Naive thymus-derived CD4-positive, alpha-beta T cell (primary cell): ENCODE measurements around the gene SLC39A5. TPM values are rescaled to one million over a fixed set of nuclear protein-coding genes. Genes with fewer than 3 reads are reported as not detected.

Experiments used
- ATAC-seq: fragments of 150-1000 bp; cut with Tn5 transposase; 2 replicates; pipeline ENCODE4 v1.10.0; 2021; ENCODE audit warnings: mild to moderate bottlenecking, moderate library complexity
- CTCF ChIA-PET: fragments of 350-600 bp; sonication (Branson Sonifier 250); formaldehyde crosslinking; loops from one replicate; lab custom pipeline; 2021; ENCODE audit warnings: antibody characterized with exemption; lab: Charles Lee
- POLR2A ChIA-PET: fragments of 350-600 bp; sonication (Branson Sonifier 250); formaldehyde crosslinking; loops from one replicate; lab custom pipeline; 2021; ENCODE audit warnings: antibody characterized with exemption, inconsistent platforms; lab: Charles Lee
- DNase-seq, 9 donors: peaks; one replicate each; pipeline versions ENCODE4 v3.0.0 to v3.0.0-alpha.2; 2020 to 2022; ENCODE audit warnings: mixed read lengths in 1 of 9
- H3K27ac ChIP-seq: one replicate; pipeline ENCODE4 v1.7.0; 2013; ENCODE audit warnings: mild to moderate bottlenecking, low read depth, low read length, moderate library complexity
- H3K27me3 ChIP-seq, 2 donors: one replicate each; pipeline ENCODE4 v1.7.0; 2013; ENCODE audit warnings: low read length in 2 of 2, mild to moderate bottlenecking in 2 of 2, moderate library complexity in 2 of 2; ENCODE audit not compliant: control insufficient read depth in 2 of 2, insufficient read depth in 2 of 2
- H3K36me3 ChIP-seq, 3 experiments: 1 replicate in 2 of 3; 2 replicates in 1 of 3; pipeline ENCODE4 v1.7.0; 2013; ENCODE audit warnings: low read length in 3 of 3, mild to moderate bottlenecking in 3 of 3, moderate library complexity in 1 of 3; ENCODE audit not compliant: insufficient read depth in 3 of 3, control insufficient read depth in 2 of 3
- H3K4me1 ChIP-seq, 2 donors: one replicate each; pipeline ENCODE4 v1.7.0; 2013; ENCODE audit warnings: low read length in 2 of 2, mild to moderate bottlenecking in 2 of 2, moderate library complexity in 1 of 2; ENCODE audit not compliant: control insufficient read depth in 2 of 2, insufficient read depth in 2 of 2
- H3K4me3 ChIP-seq: 2 replicates; pipeline ENCODE4 v1.7.0; 2013; ENCODE audit warnings: mild to moderate bottlenecking, low read length
- H3K9me3 ChIP-seq, 3 experiments: 1 replicate in 2 of 3; 2 replicates in 1 of 3; pipeline ENCODE4 v1.7.0; 2013; ENCODE audit warnings: low read length in 3 of 3; ENCODE audit not compliant: control insufficient read depth in 2 of 3
- H3K27ac Mint-ChIP-seq, 9 donors: one replicate each; pipeline ENCODE4 v1.8.0; 2020 to 2022; ENCODE audit warnings: mixed read lengths in 9 of 9, mild to moderate bottlenecking in 8 of 9, moderate library complexity in 5 of 9, inconsistent platforms in 2 of 9
- H3K27me3 Mint-ChIP-seq, 5 donors: one replicate each; pipeline ENCODE4 v1.8.0; 2021 to 2022; ENCODE audit warnings: mixed read lengths in 5 of 5, mild to moderate bottlenecking in 1 of 5
- H3K36me3 Mint-ChIP-seq, 5 donors: one replicate each; pipeline ENCODE4 v1.8.0; 2020 to 2022; ENCODE audit warnings: mixed read lengths in 5 of 5, mild to moderate bottlenecking in 3 of 5, inconsistent platforms in 1 of 5
- H3K4me1 Mint-ChIP-seq, 7 donors: one replicate each; pipeline ENCODE4 v1.8.0; 2020 to 2022; ENCODE audit warnings: mixed read lengths in 7 of 7, mild to moderate bottlenecking in 3 of 7, inconsistent platforms in 1 of 7
- H3K4me3 Mint-ChIP-seq, 10 donors: one replicate each; pipeline ENCODE4 v1.8.0; 2020 to 2022; ENCODE audit warnings: mild to moderate bottlenecking in 10 of 10, mixed read lengths in 10 of 10, moderate library complexity in 6 of 10, inconsistent platforms in 2 of 10
- H3K9me3 Mint-ChIP-seq, 11 donors: one replicate each; pipeline ENCODE4 v1.8.0; 2020 to 2022; ENCODE audit warnings: mixed read lengths in 11 of 11, mild to moderate bottlenecking in 4 of 11, inconsistent platforms in 1 of 11, moderate library complexity in 1 of 11
- intact Hi-C, 2 donors: fragments of 100-400 bp; cut with micrococcal nuclease; formaldehyde crosslinking; loops; one replicate each; pipeline ENCODE4 v1.15.1; 2023
- polyA plus RNA-seq, 2 donors: library from polyadenylated mRNA; unstranded; fragments of 300-500 nt; fragmentation: Illumina TruSeq; gene quantifications; one replicate each; pipeline ENCODE4 v1.2.3, GENCODE V29; 2021
- total RNA-seq, 6 experiments: library from RNA in 5 of 6; stranded (reverse) in 5 of 6; gene quantifications; 1 replicate in 5 of 6; 2 replicates in 1 of 6; pipeline ENCODE4 v1.2.3 and lab custom pipeline; 2021 to 2026

SLC39A5 gene
- total and polyA plus RNA-seq, 7 experiments from 2014 or later: 0.43 to 1.2 (median 0.77) TPM; not detected in 4

GRCh38 chr12:56189099-56189917 lies 40.5 kb upstream of the SLC39A5 start, which contains the start of gene SMARCC2:
TSS of gene SMARCC2 (minus strand) at chr12:56189483. CDS start at chr12:56189461, 22 bp downstream.
- peaks cover 37 to 55% (median 49%) of the 10 kb centered on the region in 7 donors for H3K4me1 Mint-ChIP-seq
- ChIA-PET POLR2A (interaction anchor here (0.6 to 12.4 kb wide), 40 partner anchors 9 to 899 kb away, joined by 3 to 192 read pairs (median 5); partner anchors contain the start of genes ANKRD52, CNPY2, ESYT1 and MYL6), CTCF (interaction anchor here (0.6 to 8.1 kb wide), 23 partner anchors 14 to 451 kb away, joined by 3 to 193 read pairs (median 5); partner anchors contain the start of genes ANKRD52, COQ10A, ESYT1 and MYL6B)

GRCh38 chr12:56189918-56190694 lies 39.7 kb upstream of the SLC39A5 start:
- Histone ChIP-seq H3K4me3 (peak overlapping the region; percentile 91), H3K36me3 (peaks cover 0 to 14% (median 3%) of the 10 kb centered on the region in 3 experiments), H3K27ac (peak overlapping the region; percentile 92), H3K9me3 (no peaks in the 10 kb centered on the region), H3K27me3 (no peaks in the 10 kb centered on the region), H3K4me1 (peaks cover 9 to 19% of the 10 kb centered on the region in 2 donors)
- POLR2A ChIA-PET: interaction anchor here (0.6 to 12.4 kb wide), 36 partner anchors 10 to 898 kb away, joined by 3 to 192 read pairs (median 4); partner anchors contain the start of genes ANKRD52, CNPY2, ESYT1 and MYL6
- intact Hi-C loops: loop anchor here (1.0 to 10.0 kb wide), 15 partner anchors 31 to 455 kb away; partner anchors contain the start of genes MYL6 (in 2 of the 2), ZC3H10 (in 2 of the 2), CS (in 1 of the 2) and NABP2 (in 1 of the 2)
- Mint-ChIP-seq H3K36me3 (peaks cover 0 to 10% (median 0%) of the 10 kb centered on the region in 5 donors), H3K4me3 (peak overlapping the region; percentile 76 to 98 (median 95)), H3K27me3 (peaks cover 0 to 4% (median 0%) of the 10 kb centered on the region in 5 donors), H3K27ac (peak overlapping the region; percentile 93 to 99 (median 98)), H3K9me3 (peaks cover 0 to 8% (median 0%) of the 10 kb centered on the region in 11 donors), H3K4me1 (peaks cover 37 to 52% (median 46%) of the 10 kb centered on the region in 7 donors)
- CTCF ChIA-PET: interaction anchor here (0.6 to 8.1 kb wide), 21 partner anchors 13 to 1664 kb away, joined by 3 to 193 read pairs (median 5); partner anchors contain the start of genes COQ10A, ESYT1, MYL6B and PA2G4
- DNase-seq: peak; percentile 55 to 93 (median 74)
- ATAC-seq: peak; percentile 21

More at GRCh38 chr12:56189099-56189917, 40.5 kb upstream of the SLC39A5 start, which contains the start of gene SMARCC2:
- H3K4me1 ChIP-seq: peaks cover 9 to 19% of the 10 kb centered on the region in 2 donors
- Mint-ChIP-seq H3K9me3 (peaks cover 0 to 8% (median 0%) of the 10 kb centered on the region in 11 donors), H3K4me3 (peak within 1 kb of the TSS; percentile 76 to 98 (median 95)), H3K36me3 (peaks cover 0 to 17% (median 6%) of the 10 kb centered on the region in 5 donors), H3K27me3 (peaks cover 0 to 4% (median 0%) of the 10 kb centered on the region in 5 donors), H3K27ac (peak within 1 kb of the TSS; percentile 93 to 99 (median 98))
- H3K27me3 ChIP-seq: no peaks in the 10 kb centered on the region
- intact Hi-C loops: loop anchor here (1.0 to 10.0 kb wide), 11 partner anchors 31 to 455 kb away; partner anchors contain the start of genes MYL6 (in 2 of the 2), ZC3H10 (in 2 of the 2), CS (in 1 of the 2) and NABP2 (in 1 of the 2)
- DNase-seq (peak; percentile 78 to 93 (median 82)), ATAC-seq (peak; percentile 93)
- peak within 1 kb of the TSS; percentile 91 for H3K4me3 ChIP-seq
- H3K36me3 ChIP-seq: peaks cover under 1 to 22% (median 11%) of the 10 kb centered on the region in 3 experiments
- H3K9me3 ChIP-seq: no peaks in the 10 kb centered on the region
- peak within 1 kb of the TSS; percentile 92 for H3K27ac ChIP-seq

DNA sequence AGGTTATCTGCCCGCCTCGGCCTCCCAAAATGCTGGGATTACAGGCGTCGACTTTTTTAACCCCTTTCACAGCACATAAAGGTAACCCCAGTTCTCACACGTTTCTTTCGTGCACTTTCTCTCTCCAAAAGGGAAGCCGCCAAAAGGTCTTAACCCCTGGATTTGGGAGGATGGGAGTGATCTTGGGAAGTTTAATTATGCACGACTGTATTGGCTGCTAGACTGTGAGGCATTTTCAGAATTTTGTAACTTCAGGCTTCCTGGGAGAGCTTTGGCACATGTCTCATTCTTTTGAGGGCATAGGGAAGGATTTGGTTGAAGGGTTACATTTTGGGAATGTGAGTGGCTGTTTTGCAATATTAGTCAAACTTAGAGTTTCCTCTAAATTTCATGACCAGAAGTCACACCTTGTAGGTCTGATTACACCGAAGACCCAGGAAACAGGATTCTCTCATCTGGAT lies 39.1 kb upstream of the SLC39A5 start:
- H3K9me3 Mint-ChIP-seq: peaks cover 0 to 8% (median 0%) of the 10 kb centered on the region in 11 donors
- DNase-seq: no peak
- Histone ChIP-seq H3K27me3 (no peaks in the 10 kb centered on the region), H3K36me3 (peaks cover 0 to 9% (median 3%) of the 10 kb centered on the region in 3 experiments), H3K4me1 (peaks cover 9 to 19% of the 10 kb centered on the region in 2 donors), H3K4me3 (peak overlapping the region; percentile 91), H3K27ac (peak overlapping the region; percentile 92), H3K9me3 (no peaks in the 10 kb centered on the region)
- intact Hi-C loops: loop anchor here in 1 of 2 donors (1.0 to 10.0 kb wide), 4 partner anchors 257 to 384 kb away; partner anchors contain the start of genes ORMDL2, SARNP, SPRYD4 and TIMELESS
- H3K27me3 Mint-ChIP-seq: peaks cover 0 to 4% (median 0%) of the 10 kb centered on the region in 5 donors
- peak overlapping the region; percentile 93 to 99 (median 98) for H3K27ac Mint-ChIP-seq
- peaks cover 0 to 9% (median 0%) of the 10 kb centered on the region in 5 donors for H3K36me3 Mint-ChIP-seq
- peak overlapping the region; percentile 76 to 98 (median 95) for H3K4me3 Mint-ChIP-seq
- no peak for ATAC-seq
- ChIA-PET POLR2A (interaction anchor here (0.7 to 12.4 kb wide), 10 partner anchors 31 to 277 kb away, joined by 3 to 192 read pairs (median 8); partner anchors contain the start of genes ANKRD52, ESYT1, MYL6 and PYM1), CTCF (interaction anchor here (0.7 to 8.1 kb wide), 8 partner anchors 31 to 1664 kb away, joined by 3 to 193 read pairs (median 6); partner anchors contain the start of genes COQ10A, ESYT1, PA2G4 and RNF41)
- peaks cover 36 to 51% (median 46%) of the 10 kb centered on the region in 7 donors for H3K4me1 Mint-ChIP-seq

- H3K4me3 ChIP-seq: no peak overlapping the region
- H3K36me3 Mint-ChIP-seq: peaks cover 0 to 4% (median 0%) of the 10 kb centered on the region in 5 donors
- no peaks in the 10 kb centered on the region for H3K36me3 ChIP-seq
- peak overlapping the region in 3 of 10 donors; percentile 15 to 32 (median 27) for H3K4me3 Mint-ChIP-seq
- ChIA-PET POLR2A (interaction anchor here (0.6 to 12.4 kb wide), 8 partner anchors 29 to 272 kb away, joined by 3 to 192 read pairs (median 6); partner anchors contain the start of genes ESYT1, PA2G4, RNF41 and RPL41), CTCF (interaction anchor here (0.6 to 8.1 kb wide), 11 partner anchors 10 to 369 kb away, joined by 3 to 193 read pairs (median 3); partner anchors contain the start of genes ESYT1, RNF41, RPL41 and ZC3H10)
- no peak for ATAC-seq
- DNase-seq: no peak
- no peaks in the 10 kb centered on the region for H3K9me3 ChIP-seq
- H3K4me1 ChIP-seq: peaks cover 9 to 15% of the 10 kb centered on the region in 2 donors
- H3K27me3 ChIP-seq: no peaks in the 10 kb centered on the region
- intact Hi-C loops: loop anchor here (2.0 to 10.0 kb wide), 4 partner anchors 74 to 382 kb away; partner anchors contain the start of genes COQ10A (in 2 of the 2), ORMDL2 (in 1 of the 2), SARNP (in 1 of the 2) and TIMELESS (in 1 of the 2)
- no peak overlapping the region for H3K27ac ChIP-seq
- peaks cover 0 to 4% (median 0%) of the 10 kb centered on the region in 5 donors for H3K27me3 Mint-ChIP-seq
- H3K4me1 Mint-ChIP-seq: peaks cover 26 to 38% (median 35%) of the 10 kb centered on the region in 7 donors
- H3K9me3 Mint-ChIP-seq: peaks cover 0 to 8% (median 0%) of the 10 kb centered on the region in 11 donors
- peak overlapping the region in 7 of 9 donors; percentile 4 to 73 (median 52) for H3K27ac Mint-ChIP-seq
These were observed 37.3 kb upstream of the SLC39A5 start for GRCh38 chr12:56192582-56192981.
